CD4-positive, CD25-positive, alpha-beta regulatory T cell (primary cell): Measurements from ENCODE around the gene SEMA5B. TPM values are rescaled to one million over a fixed set of nuclear protein-coding genes. Genes with fewer than 3 reads are reported as not detected.
A peak's percentile ranks its signal among the peaks of the same experiment; 100 is the strongest.

ENCODE experiments used
- ATAC-seq, 2 donors: fragments of 150-1000 bp; cut with Tn5 transposase; one replicate each; pipeline ENCODE4 v1.10.0; 2021; ENCODE audit warnings: low read depth in 2 of 2, moderate number of reproducible peaks in 2 of 2, moderate library complexity in 1 of 2
- DNase-seq, 3 donors: peaks; one replicate each; pipeline versions ENCODE4 v3.0.0 to v3.0.0-alpha.2; 2012 to 2022; ENCODE audit warnings: mixed read lengths in 1 of 3
- H3K27ac ChIP-seq: one replicate; pipeline ENCODE4 v1.7.0; 2013; ENCODE audit warnings: mild to moderate bottlenecking, low read length; ENCODE audit not compliant: insufficient read depth, poor library complexity, severe bottlenecking
- H3K27me3 ChIP-seq: one replicate; pipeline ENCODE4 v1.7.0; 2013; ENCODE audit warnings: low read length; ENCODE audit not compliant: control insufficient read depth, insufficient read depth
- H3K36me3 ChIP-seq: one replicate; pipeline ENCODE4 v1.7.0; 2013; ENCODE audit warnings: mild to moderate bottlenecking, low read length, moderate library complexity; ENCODE audit not compliant: control insufficient read depth, insufficient read depth
- H3K4me1 ChIP-seq: 2 replicates; pipeline ENCODE4 v1.7.0; 2013; ENCODE audit warnings: mild to moderate bottlenecking, low read length; ENCODE audit not compliant: insufficient read depth, control insufficient read depth, poor library complexity, severe bottlenecking
- H3K4me3 ChIP-seq: one replicate; pipeline ENCODE4 v1.7.0; 2013; ENCODE audit warnings: low read depth, mild to moderate bottlenecking, low read length, moderate library complexity
- H3K9me3 ChIP-seq, 2 experiments: 1 replicate in 1 of 2; 2 replicates in 1 of 2; pipeline ENCODE4 v1.7.0; 2013; ENCODE audit warnings: low read length in 2 of 2, mild to moderate bottlenecking in 1 of 2, moderate library complexity in 1 of 2; ENCODE audit not compliant: control insufficient read depth in 2 of 2
- H3K27ac Mint-ChIP-seq, 3 donors: one replicate each; pipeline ENCODE4 v1.8.0; 2020 to 2022; ENCODE audit warnings: mild to moderate bottlenecking in 3 of 3, mixed read lengths in 3 of 3, moderate library complexity in 2 of 3
- H3K27me3 Mint-ChIP-seq: one replicate; pipeline ENCODE4 v1.8.0; 2022; ENCODE audit warnings: mild to moderate bottlenecking, mixed read lengths
- H3K36me3 Mint-ChIP-seq: one replicate; pipeline ENCODE4 v1.8.0; 2020; ENCODE audit warnings: mixed read lengths
- H3K4me1 Mint-ChIP-seq, 4 donors: one replicate each; pipeline ENCODE4 v1.8.0; 2020 to 2022; ENCODE audit warnings: mixed read lengths in 4 of 4, mild to moderate bottlenecking in 1 of 4
- H3K4me3 Mint-ChIP-seq, 4 donors: one replicate each; pipeline ENCODE4 v1.8.0; 2020 to 2022; ENCODE audit warnings: mild to moderate bottlenecking in 4 of 4, mixed read lengths in 4 of 4, moderate library complexity in 3 of 4
- H3K9me3 Mint-ChIP-seq, 7 donors: one replicate each; pipeline ENCODE4 v1.8.0; 2020 to 2022; ENCODE audit warnings: mixed read lengths in 7 of 7, mild to moderate bottlenecking in 3 of 7, moderate library complexity in 2 of 7
- polyA plus RNA-seq, 4 donors: library from polyadenylated mRNA; unstranded; fragments of 300-500 nt; fragmentation: Illumina TruSeq; gene quantifications; one replicate each; pipeline ENCODE4 v1.2.3, GENCODE V29; 2021
- total RNA-seq: library from RNA; stranded (reverse); gene quantifications from one replicate; pipeline ENCODE4 v1.2.3, GENCODE V29; 2022

Gene SEMA5B
- total and polyA plus RNA-seq, 5 donors from 2014 or later, result 0.50 TPM; not detected in 4

DNA sequence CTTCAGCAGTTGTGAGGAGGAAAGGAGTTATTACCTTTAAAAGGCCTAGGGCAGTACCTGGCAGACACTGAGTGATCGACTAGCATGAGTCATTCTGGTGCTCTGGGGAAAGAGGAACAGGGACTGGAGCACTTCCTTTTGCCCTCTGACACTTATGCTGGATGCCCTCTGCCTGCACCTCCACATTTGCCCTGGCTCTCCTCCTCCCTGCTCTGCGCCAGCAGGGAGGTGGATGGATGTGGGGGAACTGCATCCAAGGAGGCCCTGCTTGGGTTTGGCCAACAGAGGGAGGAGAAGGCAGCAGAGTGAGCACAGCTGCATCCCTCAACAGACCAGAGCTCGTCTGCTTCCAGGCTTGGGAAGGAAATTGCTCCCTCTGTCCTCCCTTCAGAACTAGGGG, 75.0 kb downstream of the SEMA5B start:
- H3K27ac ChIP-seq, result no peak overlapping the region
- DNase-seq, result no peak
- H3K9me3 ChIP-seq, result no peaks in the 10 kb centered on the region
- Mint-ChIP-seq H3K4me3 (no peak overlapping the region), H3K4me1 (no peaks in the 10 kb centered on the region), H3K27ac (peak overlapping the region in 1 of 3 donors; percentile 59), H3K27me3 (peaks cover 4% of the 10 kb centered on the region), H3K9me3 (no peaks in the 10 kb centered on the region), H3K36me3 (no peaks in the 10 kb centered on the region)
- H3K4me1 ChIP-seq, result no peaks in the 10 kb centered on the region
- H3K27me3 ChIP-seq, result no peaks in the 10 kb centered on the region
- no peak overlapping the region for H3K4me3 ChIP-seq
- ATAC-seq, result no peak
- no peaks in the 10 kb centered on the region for H3K36me3 ChIP-seq

DNA sequence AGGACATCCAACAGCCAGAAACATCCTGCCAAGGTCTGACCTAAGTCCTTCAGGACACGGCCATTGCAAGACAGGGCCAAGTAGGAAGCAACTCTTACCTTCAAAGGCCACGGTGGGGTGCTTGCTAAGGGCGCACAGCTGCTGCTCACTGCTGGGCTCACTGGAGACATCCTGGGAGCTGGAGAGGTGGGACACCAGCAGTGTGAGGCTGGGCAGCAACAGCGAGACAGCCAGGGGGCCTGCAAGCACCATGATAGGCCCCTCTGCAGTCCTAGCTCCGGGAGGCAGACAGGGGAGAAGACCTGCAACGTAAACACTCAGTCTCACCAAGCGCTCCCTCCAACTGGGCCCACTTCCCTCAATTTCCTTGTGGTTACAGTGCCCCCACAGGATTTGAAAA, 79.2 kb downstream of the SEMA5B start:
- Histone ChIP-seq H3K27ac (no peak overlapping the region), H3K36me3 (no peaks in the 10 kb centered on the region), H3K4me3 (no peak overlapping the region), H3K27me3 (no peaks in the 10 kb centered on the region), H3K4me1 (no peaks in the 10 kb centered on the region), H3K9me3 (no peaks in the 10 kb centered on the region)
- no peak for DNase-seq
- H3K36me3 Mint-ChIP-seq, result no peaks in the 10 kb centered on the region
- no peak for ATAC-seq
- no peak overlapping the region for H3K27ac Mint-ChIP-seq
- no peaks in the 10 kb centered on the region for H3K4me1 Mint-ChIP-seq
- H3K4me3 Mint-ChIP-seq, result no peak overlapping the region
- no peaks in the 10 kb centered on the region for H3K9me3 Mint-ChIP-seq
- H3K27me3 Mint-ChIP-seq, result peaks cover 4% of the 10 kb centered on the region

DNA sequence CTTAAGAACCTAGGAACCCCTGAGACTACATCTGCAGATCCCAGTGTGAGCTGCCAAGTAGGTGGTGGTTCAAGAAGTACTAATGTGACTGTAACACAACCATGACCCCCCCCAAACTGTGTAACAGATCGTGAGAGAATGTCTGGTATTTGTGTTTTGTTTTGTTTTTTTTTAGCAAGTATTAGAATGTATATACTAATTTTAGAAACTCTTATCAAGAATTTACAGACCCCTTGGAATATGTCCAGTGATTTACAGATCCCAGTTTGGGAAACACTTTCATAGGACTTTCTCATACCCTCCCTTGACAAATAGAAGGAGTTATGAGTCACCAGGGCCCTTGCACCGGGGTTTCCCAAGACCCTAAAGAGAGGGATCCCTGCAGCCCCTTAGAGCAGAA, 79.8 kb downstream of the SEMA5B start:
- no peaks in the 10 kb centered on the region for H3K4me1 Mint-ChIP-seq
- H3K4me3 Mint-ChIP-seq, result no peak overlapping the region
- ATAC-seq (no peak), DNase-seq (no peak)
- peaks cover 4% of the 10 kb centered on the region for H3K27me3 Mint-ChIP-seq
- H3K36me3 Mint-ChIP-seq, result no peaks in the 10 kb centered on the region
- no peak overlapping the region for H3K27ac ChIP-seq
- H3K4me3 ChIP-seq, result no peak overlapping the region
- H3K27ac Mint-ChIP-seq, result no peak overlapping the region
- H3K27me3 ChIP-seq, result no peaks in the 10 kb centered on the region
- H3K4me1 ChIP-seq, result no peaks in the 10 kb centered on the region
- no peaks in the 10 kb centered on the region for H3K9me3 Mint-ChIP-seq
- no peaks in the 10 kb centered on the region for H3K36me3 ChIP-seq
- H3K9me3 ChIP-seq, result no peaks in the 10 kb centered on the region

DNA sequence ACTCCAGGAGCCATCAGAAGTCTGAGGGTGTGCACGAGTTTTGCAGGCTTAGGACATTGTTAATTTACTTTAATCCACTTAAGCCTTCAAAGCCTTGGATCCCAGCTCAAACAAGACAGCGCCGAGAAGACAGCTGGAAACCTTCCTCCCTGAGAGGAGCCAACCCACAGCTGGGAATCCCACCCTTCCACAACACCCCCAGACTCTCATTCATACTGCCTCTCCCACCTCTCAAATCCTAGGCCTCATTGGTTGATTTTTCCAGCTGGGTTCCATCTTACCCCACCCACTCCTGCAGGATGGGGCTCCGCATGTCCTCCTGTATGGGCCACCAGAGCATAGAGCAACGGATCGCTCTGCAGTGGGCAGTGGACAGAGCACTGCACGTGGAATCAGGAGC, 80.4 kb downstream of the SEMA5B start:
- Histone ChIP-seq H3K4me1 (no peaks in the 10 kb centered on the region), H3K36me3 (no peaks in the 10 kb centered on the region), H3K27ac (no peak overlapping the region), H3K9me3 (no peaks in the 10 kb centered on the region), H3K4me3 (no peak overlapping the region), H3K27me3 (no peaks in the 10 kb centered on the region)
- no peak for DNase-seq
- no peaks in the 10 kb centered on the region for H3K9me3 Mint-ChIP-seq
- no peak for ATAC-seq
- peaks cover 4% of the 10 kb centered on the region for H3K27me3 Mint-ChIP-seq
- no peaks in the 10 kb centered on the region for H3K4me1 Mint-ChIP-seq
- no peak overlapping the region for H3K27ac Mint-ChIP-seq
- no peaks in the 10 kb centered on the region for H3K36me3 Mint-ChIP-seq
- no peak overlapping the region for H3K4me3 Mint-ChIP-seq

DNA sequence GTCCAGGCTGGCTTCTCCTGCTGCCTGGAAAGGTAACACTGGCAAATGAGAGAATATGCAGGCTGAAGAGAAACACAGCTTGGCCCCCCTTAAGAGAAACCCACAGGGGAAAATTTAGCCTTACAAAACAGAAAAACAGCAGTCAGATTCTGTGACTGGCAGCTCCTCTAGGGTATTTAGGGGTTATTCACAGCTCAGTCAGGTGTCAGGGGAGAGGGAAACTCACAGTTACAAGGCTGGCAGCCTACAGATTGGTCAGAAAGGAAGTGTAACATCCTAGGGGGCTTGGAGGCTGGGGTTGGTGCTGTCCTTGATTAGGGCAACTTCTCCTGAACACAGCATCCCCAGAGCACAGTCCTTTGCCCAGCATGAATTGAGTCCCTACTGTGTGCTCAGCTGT, 81.4 kb downstream of the SEMA5B start:
- no peak for ATAC-seq
- no peaks in the 10 kb centered on the region for H3K4me1 Mint-ChIP-seq

DNA sequence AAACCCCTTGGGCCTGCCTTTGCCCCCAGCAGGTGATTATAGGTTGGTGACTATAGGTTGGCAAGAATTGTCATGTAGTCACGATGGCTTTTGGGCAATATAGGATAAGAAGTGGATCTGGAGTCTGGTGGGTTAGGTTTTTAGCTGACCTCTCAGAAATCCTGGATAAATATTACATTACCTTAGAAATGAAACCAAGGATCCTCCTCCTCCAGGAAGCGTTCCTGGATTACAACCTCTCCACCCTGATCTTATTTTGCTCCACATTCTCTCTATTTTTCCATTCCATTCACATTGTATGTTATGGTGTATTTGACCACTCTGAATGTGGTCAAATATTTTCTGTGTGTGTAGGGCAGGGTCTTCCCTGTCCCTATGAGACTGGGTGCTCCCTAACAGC, 82.3 kb downstream of the SEMA5B start:
- H3K9me3 ChIP-seq, result no peaks in the 10 kb centered on the region
- H3K27me3 ChIP-seq, result no peaks in the 10 kb centered on the region
- H3K4me1 Mint-ChIP-seq, result no peaks in the 10 kb centered on the region
- H3K4me3 Mint-ChIP-seq, result no peak overlapping the region
- H3K4me1 ChIP-seq, result no peaks in the 10 kb centered on the region
- no peaks in the 10 kb centered on the region for H3K36me3 Mint-ChIP-seq
- H3K27me3 Mint-ChIP-seq, result peaks cover 9% of the 10 kb centered on the region
- no peaks in the 10 kb centered on the region for H3K36me3 ChIP-seq
- no peak overlapping the region for H3K27ac Mint-ChIP-seq
- no peak for ATAC-seq
- H3K9me3 Mint-ChIP-seq, result no peaks in the 10 kb centered on the region
- DNase-seq, result no peak
- no peak overlapping the region for H3K4me3 ChIP-seq
- no peak overlapping the region for H3K27ac ChIP-seq

More for the DNA sequence above, 81.4 kb downstream of the SEMA5B start:
- peaks cover 4% of the 10 kb centered on the region for H3K27me3 Mint-ChIP-seq
- Histone ChIP-seq H3K4me1 (no peaks in the 10 kb centered on the region), H3K9me3 (no peaks in the 10 kb centered on the region), H3K36me3 (no peaks in the 10 kb centered on the region), H3K27me3 (no peaks in the 10 kb centered on the region), H3K4me3 (no peak overlapping the region), H3K27ac (no peak overlapping the region)
- H3K4me3 Mint-ChIP-seq, result no peak overlapping the region
- no peaks in the 10 kb centered on the region for H3K36me3 Mint-ChIP-seq
- no peaks in the 10 kb centered on the region for H3K9me3 Mint-ChIP-seq
- no peak overlapping the region for H3K27ac Mint-ChIP-seq
- DNase-seq, result no peak

DNA sequence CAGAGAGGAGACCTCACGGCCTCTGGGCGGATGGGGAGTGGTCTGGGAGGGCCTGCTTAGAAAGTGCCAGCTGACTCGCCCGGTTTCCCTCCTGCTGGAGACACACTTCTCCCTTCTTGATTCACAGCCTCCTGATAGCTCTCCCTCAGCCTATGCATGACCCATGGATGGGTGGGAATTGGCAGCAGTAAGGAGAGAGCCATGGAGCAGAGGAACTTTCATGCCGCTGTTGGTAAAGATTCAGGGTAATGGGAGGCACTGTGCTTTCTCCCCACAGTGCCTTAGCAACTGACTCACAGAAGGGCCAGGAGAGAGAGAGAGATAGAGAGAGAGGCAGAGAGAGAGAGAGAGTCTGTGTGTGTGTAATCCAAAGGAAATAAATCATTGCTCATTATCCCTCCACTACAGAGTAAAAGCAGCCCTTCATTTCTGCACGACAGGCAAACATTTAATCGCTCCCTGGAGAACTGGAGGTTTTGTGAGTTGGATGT, 82.8 kb downstream of the SEMA5B start:
- H3K27me3 ChIP-seq, result no peaks in the 10 kb centered on the region
- H3K9me3 ChIP-seq, result no peaks in the 10 kb centered on the region
- H3K27ac ChIP-seq, result no peak overlapping the region
- no peaks in the 10 kb centered on the region for H3K36me3 Mint-ChIP-seq
- no peak overlapping the region for H3K4me3 Mint-ChIP-seq
- H3K36me3 ChIP-seq, result no peaks in the 10 kb centered on the region
- no peak overlapping the region for H3K4me3 ChIP-seq
- peak overlapping the region in 1 of 3 donors; percentile 0 for H3K27ac Mint-ChIP-seq
- ATAC-seq (no peak), DNase-seq (no peak)
- no peaks in the 10 kb centered on the region for H3K9me3 Mint-ChIP-seq
- peaks cover 10% of the 10 kb centered on the region for H3K27me3 Mint-ChIP-seq
- no peaks in the 10 kb centered on the region for H3K4me1 ChIP-seq
- H3K4me1 Mint-ChIP-seq, result no peaks in the 10 kb centered on the region

DNA sequence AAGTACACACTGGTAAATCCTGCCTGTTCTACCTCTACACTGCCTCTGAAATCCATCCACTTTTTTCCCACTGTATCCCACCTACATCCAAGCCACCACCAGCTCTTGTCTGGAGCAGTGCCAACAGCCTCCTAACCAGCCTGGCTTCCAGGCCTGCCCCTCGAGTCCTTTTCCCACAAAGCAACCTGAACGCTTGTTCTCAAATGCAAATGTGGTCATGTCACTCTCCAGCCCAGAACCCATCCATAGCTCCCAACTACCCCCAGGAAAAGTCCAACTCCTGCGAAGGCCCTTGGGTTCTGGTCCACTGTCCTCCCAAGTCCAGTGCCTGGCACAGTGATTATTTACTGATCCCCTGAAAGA, 83.8 kb downstream of the SEMA5B start:
- ATAC-seq (no peak), DNase-seq (no peak)
- Mint-ChIP-seq H3K4me1 (no peaks in the 10 kb centered on the region), H3K27me3 (peaks cover 11% of the 10 kb centered on the region), H3K36me3 (no peaks in the 10 kb centered on the region), H3K4me3 (no peak overlapping the region), H3K9me3 (no peaks in the 10 kb centered on the region), H3K27ac (peak overlapping the region in 1 of 3 donors; percentile 7)
- Histone ChIP-seq H3K36me3 (no peaks in the 10 kb centered on the region), H3K27me3 (no peaks in the 10 kb centered on the region), H3K4me1 (no peaks in the 10 kb centered on the region), H3K27ac (no peak overlapping the region), H3K9me3 (no peaks in the 10 kb centered on the region), H3K4me3 (no peak overlapping the region)
